SK-N-MC (cell line): ENCODE measurements around the gene DNAAF1.

Experiments used
- EZH2 ChIP-seq: fragments of 200-600 bp; sonication (generic); IDR thresholded peaks from one replicate; pipeline ENCODE4 v1.6.1; 2017; ENCODE audit warnings: antibody characterized with exemption
- POLR2AphosphoS5 ChIP-seq: IDR thresholded peaks from 2 replicates; pipeline ENCODE4 v1.6.1; 2012; ENCODE audit warnings: mild to moderate bottlenecking, low read depth, low read length, borderline replicate concordance

DNA sequence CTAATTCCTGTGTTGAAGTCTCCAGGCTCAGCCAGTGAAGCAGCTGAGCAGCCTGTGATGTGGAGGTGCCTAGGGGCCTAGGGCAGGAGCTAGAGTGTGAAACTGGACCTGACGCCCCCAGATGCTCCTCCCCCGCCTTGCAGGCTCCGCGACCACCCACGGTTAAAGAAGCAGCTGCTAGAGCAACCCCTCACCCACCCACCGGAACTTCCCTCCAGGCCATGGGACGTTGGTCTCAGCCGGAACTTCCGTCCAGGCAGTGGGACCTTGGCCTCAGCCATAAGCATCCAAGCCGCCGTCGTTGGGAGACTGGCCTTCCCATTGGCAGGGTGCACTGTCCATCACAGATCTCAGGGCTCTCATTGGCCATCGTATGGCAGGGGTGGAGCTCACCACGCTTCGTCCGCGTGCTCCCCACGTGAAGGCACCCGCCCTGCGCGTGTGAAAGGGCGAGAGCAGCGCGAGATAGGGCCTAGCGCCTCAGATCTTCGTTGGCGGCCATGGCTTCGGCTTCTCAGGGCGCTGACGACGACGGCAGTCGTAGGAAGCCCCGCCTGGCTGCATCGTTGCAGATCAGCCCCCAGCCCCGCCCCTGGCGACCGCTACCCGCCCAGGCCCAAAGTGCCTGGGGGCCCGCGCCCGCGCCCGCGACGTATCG is 45.8 kb downstream of the DNAAF1 start, which contains the start of gene ADAD2:
- TF ChIP-seq POLR2AphosphoS5 (no peak), EZH2 (no peak)
